ENCODE data around the gene CHCHD6.

Gene CHCHD6

GRCh38 chr3:126959136-126959920, 255.3 kb downstream of the CHCHD6 start:
- H3K9ac ChIP-seq (ENCODE audit: insufficient read length): no peak overlapping the region
- H3K27ac ChIP-seq: no peak overlapping the region
- no peak overlapping the region for H3K4me3 ChIP-seq
- TF ChIP-seq POLR2AphosphoS5 (IDR thresholded peaks at IDR 0.05; ENCODE audit: borderline replicate concordance, low read depth, low read length): no peak
- no peak for TF ChIP-seq FOXP2 (optimal IDR thresholded peaks at IDR 0.05; ENCODE audit: control extremely low read depth, extremely low read length, insufficient read depth)
- TF ChIP-seq EZH2 (IDR thresholded peaks at IDR 0.05): no peak
- H3K36me3 ChIP-seq (ENCODE audit: insufficient read depth, low read length): no peaks in the 10 kb centered on the region
- H3K9me3 ChIP-seq (ENCODE audit: low read depth, low read length): no peaks in the 10 kb centered on the region
- DNase-seq (ENCODE audit: low read depth, low spot score): no peak

GRCh38 chr3:126959921-126960603, 256.0 kb downstream of the CHCHD6 start:
- Histone ChIP-seq H3K36me3 (ENCODE audit: insufficient read depth, low read length) (no peaks in the 10 kb centered on the region), H3K4me3 (no peak overlapping the region), H3K9ac (ENCODE audit: insufficient read length) (no peak overlapping the region), H3K27ac (no peak overlapping the region), H3K9me3 (ENCODE audit: low read depth, low read length) (no peaks in the 10 kb centered on the region)
- no peak for DNase-seq (ENCODE audit: low read depth, low spot score)
- TF ChIP-seq POLR2AphosphoS5 (IDR thresholded peaks at IDR 0.05; ENCODE audit: borderline replicate concordance, low read depth, low read length): no peak

GRCh38 chr3:126960604-126960995, 256.6 kb downstream of the CHCHD6 start:
- H3K9me3 ChIP-seq (ENCODE audit: low read depth, low read length): no peaks in the 10 kb centered on the region
- no peak overlapping the region for H3K9ac ChIP-seq (ENCODE audit: insufficient read length)
- TF ChIP-seq EZH2 (IDR thresholded peaks at IDR 0.05) (no peak), FOXP2 (optimal IDR thresholded peaks at IDR 0.05; ENCODE audit: control extremely low read depth, extremely low read length, insufficient read depth) (no peak), POLR2AphosphoS5 (IDR thresholded peaks at IDR 0.05; ENCODE audit: borderline replicate concordance, low read depth, low read length) (no peak)
- H3K4me3 ChIP-seq: no peak overlapping the region
- no peaks in the 10 kb centered on the region for H3K36me3 ChIP-seq (ENCODE audit: insufficient read depth, low read length)
- no peak for DNase-seq (ENCODE audit: low read depth, low spot score)
- H3K27ac ChIP-seq: no peak overlapping the region

- Histone ChIP-seq H3K9me3 (ENCODE audit: low read depth, low read length) (no peaks in the 10 kb centered on the region), H3K9ac (ENCODE audit: insufficient read length) (no peak overlapping the region), H3K4me3 (no peak overlapping the region), H3K36me3 (ENCODE audit: insufficient read depth, low read length) (no peaks in the 10 kb centered on the region), H3K27ac (no peak overlapping the region)
- no peak for TF ChIP-seq FOXP2 (optimal IDR thresholded peaks at IDR 0.05; ENCODE audit: control extremely low read depth, extremely low read length, insufficient read depth)
- TF ChIP-seq POLR2AphosphoS5 (IDR thresholded peaks at IDR 0.05; ENCODE audit: borderline replicate concordance, low read depth, low read length): no peak
- TF ChIP-seq EZH2 (IDR thresholded peaks at IDR 0.05): no peak
- no peak for DNase-seq (ENCODE audit: low read depth, low spot score)
These were observed 257.3 kb downstream of the CHCHD6 start for GRCh38 chr3:126961191-126961790.

- no peak for DNase-seq (ENCODE audit: low read depth, low spot score)
- Histone ChIP-seq H3K9me3 (ENCODE audit: low read depth, low read length) (no peaks in the 10 kb centered on the region), H3K9ac (ENCODE audit: insufficient read length) (no peak overlapping the region), H3K36me3 (ENCODE audit: insufficient read depth, low read length) (no peaks in the 10 kb centered on the region), H3K27ac (no peak overlapping the region), H3K4me3 (no peak overlapping the region)
- TF ChIP-seq FOXP2 (optimal IDR thresholded peaks at IDR 0.05; ENCODE audit: control extremely low read depth, extremely low read length, insufficient read depth): no peak
These were observed 257.9 kb downstream of the CHCHD6 start for GRCh38 chr3:126961791-126962461.

GRCh38 chr3:126962756-126963155, 258.7 kb downstream of the CHCHD6 start:
- H3K27ac ChIP-seq: no peak overlapping the region
- TF ChIP-seq POLR2AphosphoS5 (IDR thresholded peaks at IDR 0.05; ENCODE audit: borderline replicate concordance, low read depth, low read length) (no peak), FOXP2 (optimal IDR thresholded peaks at IDR 0.05; ENCODE audit: control extremely low read depth, extremely low read length, insufficient read depth) (no peak), EZH2 (IDR thresholded peaks at IDR 0.05) (no peak)

GRCh38 chr3:126963261-126964190, 259.5 kb downstream of the CHCHD6 start:
- H3K4me3 ChIP-seq: no peak overlapping the region
- no peak overlapping the region for H3K9ac ChIP-seq (ENCODE audit: insufficient read length)
- no peak for DNase-seq (ENCODE audit: low read depth, low spot score)
- TF ChIP-seq POLR2AphosphoS5 (IDR thresholded peaks at IDR 0.05; ENCODE audit: borderline replicate concordance, low read depth, low read length) (no peak), FOXP2 (optimal IDR thresholded peaks at IDR 0.05; ENCODE audit: control extremely low read depth, extremely low read length, insufficient read depth) (no peak), EZH2 (IDR thresholded peaks at IDR 0.05) (no peak)
- H3K9me3 ChIP-seq (ENCODE audit: low read depth, low read length): no peaks in the 10 kb centered on the region
- no peak overlapping the region for H3K27ac ChIP-seq
- H3K36me3 ChIP-seq (ENCODE audit: insufficient read depth, low read length): no peaks in the 10 kb centered on the region

More at GRCh38 chr3:126962756-126963155, 258.7 kb downstream of the CHCHD6 start:
- H3K9ac ChIP-seq (ENCODE audit: insufficient read length): no peak overlapping the region
- DNase-seq (ENCODE audit: low read depth, low spot score): no peak
- H3K9me3 ChIP-seq (ENCODE audit: low read depth, low read length): no peaks in the 10 kb centered on the region
- no peak overlapping the region for H3K4me3 ChIP-seq
- H3K36me3 ChIP-seq (ENCODE audit: insufficient read depth, low read length): no peaks in the 10 kb centered on the region

All from SK-N-MC (cell line).